Measurements from ENCODE around the gene DYNC1I1. TPM values are rescaled to one million over a fixed set of nuclear protein-coding genes. Genes with fewer than 3 reads are reported as not detected.

DYNC1I1 gene
- total RNA-seq, 1 experiment from 2014 or later: 3.2 TPM

DNA sequence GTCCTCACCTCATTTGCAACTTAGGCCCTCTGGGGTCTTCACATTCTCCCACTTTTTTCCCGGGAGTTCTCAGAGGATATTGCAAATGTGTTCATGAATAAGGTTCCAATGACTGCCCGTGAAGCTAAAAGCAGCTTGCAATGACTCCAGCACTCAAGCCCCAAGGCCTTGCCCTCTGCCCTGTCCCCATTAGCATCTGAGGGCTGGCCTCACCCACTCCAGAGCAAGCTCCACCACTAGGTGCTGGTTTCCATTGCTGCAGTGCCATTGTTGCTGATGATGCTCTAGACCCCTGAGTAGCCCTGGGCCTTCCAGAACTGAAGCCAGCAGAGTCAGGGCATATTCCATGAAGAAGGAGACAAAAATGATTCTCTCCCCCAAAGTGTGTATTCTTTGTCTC lies 236.8 kb downstream of the DYNC1I1 start:
- WGBS (ENCODE audit: extremely low coverage, insufficient read length, low lambda C conversion rate): no CpG with 5 or more reads among the region's 2 CpGs

More for the DNA sequence above, 236.8 kb downstream of the DYNC1I1 start:
- no peaks in the 10 kb centered on the region for H3K27me3 ChIP-seq (ENCODE audit: insufficient read depth, low read length)
- no peak overlapping the region; the same call in 1 of the 2 replicates for H3K14ac ChIP-seq (ENCODE audit: insufficient read depth, low read length)
- no peaks in the 10 kb centered on the region for H3K4me1 ChIP-seq (ENCODE audit: insufficient read depth, low read length)
- H2BK15ac ChIP-seq (ENCODE audit: low read depth, low read length): no peak overlapping the region
- H4K91ac ChIP-seq (ENCODE audit: insufficient read length, low read depth, low read length): no peak overlapping the region
- no peak overlapping the region for H2BK20ac ChIP-seq (ENCODE audit: low read depth, low read length, poor library complexity, severe bottlenecking)
- DNase-seq: peak; percentile 33
- Mint-ChIP-seq H3K36me3 (ENCODE audit: insufficient read depth in 1 of 3, low read depth in 3 of 3) (no peaks in the 10 kb centered on the region), H3K4me1 (peaks cover 8 to 11% of the 10 kb centered on the region in 2 experiments), H3K27me3 (ENCODE audit: low read depth) (no peaks in the 10 kb centered on the region), H3K27ac (peak overlapping the region in 1 of 3 experiments; percentile 52; a peak in 1 of 7 replicates), H3K4me3 (no peak overlapping the region), H3K9me3 (no peaks in the 10 kb centered on the region)
- no peaks in the 10 kb centered on the region for H3K23me2 ChIP-seq (ENCODE audit: insufficient read length, low read depth, low read length, poor library complexity, severe bottlenecking)
- no peak overlapping the region for H2BK5ac ChIP-seq (ENCODE audit: insufficient read length, low read length)
- H2AFZ ChIP-seq (ENCODE audit: low read length): no peak overlapping the region
- no peak overlapping the region for H2BK120ac ChIP-seq (ENCODE audit: low read depth, low read length, poor library complexity, severe bottlenecking)
- no peak overlapping the region for H3K4me2 ChIP-seq (ENCODE audit: insufficient read depth, insufficient read length, low read length)
- H3K56ac ChIP-seq (ENCODE audit: insufficient read length, low read depth, low read length): no peak overlapping the region
- H3K18ac ChIP-seq (ENCODE audit: insufficient read length, low read depth, low read length): no peak overlapping the region
- H4K8ac ChIP-seq (replicated peaks; ENCODE audit: insufficient read length, low read depth, low read length): no peak overlapping the region
- TF ChIP-seq, protein P1, sequence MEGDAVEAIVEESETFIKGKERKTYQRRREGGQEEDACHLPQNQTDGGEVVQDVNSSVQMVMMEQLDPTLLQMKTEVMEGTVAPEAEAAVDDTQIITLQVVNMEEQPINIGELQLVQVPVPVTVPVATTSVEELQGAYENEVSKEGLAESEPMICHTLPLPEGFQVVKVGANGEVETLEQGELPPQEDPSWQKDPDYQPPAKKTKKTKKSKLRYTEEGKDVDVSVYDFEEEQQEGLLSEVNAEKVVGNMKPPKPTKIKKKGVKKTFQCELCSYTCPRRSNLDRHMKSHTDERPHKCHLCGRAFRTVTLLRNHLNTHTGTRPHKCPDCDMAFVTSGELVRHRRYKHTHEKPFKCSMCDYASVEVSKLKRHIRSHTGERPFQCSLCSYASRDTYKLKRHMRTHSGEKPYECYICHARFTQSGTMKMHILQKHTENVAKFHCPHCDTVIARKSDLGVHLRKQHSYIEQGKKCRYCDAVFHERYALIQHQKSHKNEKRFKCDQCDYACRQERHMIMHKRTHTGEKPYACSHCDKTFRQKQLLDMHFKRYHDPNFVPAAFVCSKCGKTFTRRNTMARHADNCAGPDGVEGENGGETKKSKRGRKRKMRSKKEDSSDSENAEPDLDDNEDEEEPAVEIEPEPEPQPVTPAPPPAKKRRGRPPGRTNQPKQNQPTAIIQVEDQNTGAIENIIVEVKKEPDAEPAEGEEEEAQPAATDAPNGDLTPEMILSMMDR (conservative IDR thresholded peaks at IDR 0.05): no peak
- no peaks in the 10 kb centered on the region for H4K20me1 ChIP-seq (ENCODE audit: control insufficient read depth, insufficient read depth, insufficient read length)
- H4K5ac ChIP-seq (ENCODE audit: insufficient read length, low read depth, low read length): no peak overlapping the region
- H2BK12ac ChIP-seq (ENCODE audit: insufficient read length, low read depth, low read length): no peak overlapping the region
- no peaks in the 10 kb centered on the region for H3K79me1 ChIP-seq (ENCODE audit: insufficient read depth, low read depth, low read length, poor library complexity, severe bottlenecking)
- no peaks in the 10 kb centered on the region for H3K9me3 ChIP-seq (ENCODE audit: control insufficient read depth, low read depth, low read length)
- no peaks in the 10 kb centered on the region for H3K79me2 ChIP-seq (ENCODE audit: insufficient read depth, low read length)
- H3K4ac ChIP-seq (ENCODE audit: low read depth, low read length): no peak overlapping the region
- no peak overlapping the region for H3K9ac ChIP-seq (ENCODE audit: extremely low read depth, insufficient read length, low read length)
- no peak overlapping the region for H3K27ac ChIP-seq (ENCODE audit: insufficient read length, low read depth, low read length)
- H3T11ph ChIP-seq (ENCODE audit: low read length): no peak overlapping the region
- H3K23ac ChIP-seq (ENCODE audit: insufficient read length, low read depth, low read length): no peak overlapping the region
- H2AK5ac ChIP-seq (ENCODE audit: insufficient read length, low read length): no peak overlapping the region
